CD4-positive, alpha-beta T cell treated with Interleukin-1 beta for 1 hour (primary cell): Measurements from ENCODE around the gene ENO1.

Experiments
- DNase-seq, 2 donors: peaks; one replicate each; pipeline ENCODE4 v3.0.0-alpha.2; 2020 to 2022

Gene ENO1

GRCh38 chr1:8870616-8871538 lies 7.6 kb downstream of the ENO1 start:
- peak in 1 of 2 donors; percentile 47 for DNase-seq

GRCh38 chr1:8870103-8870502 lies 8.4 kb downstream of the ENO1 start:
- DNase-seq = no peak

GRCh38 chr1:8867878-8868567 lies 10.5 kb downstream of the ENO1 start:
- DNase-seq = no peak

- no peak for DNase-seq
Measured at GRCh38 chr1:8866792-8867415, 11.6 kb downstream of the ENO1 start.

- no peak for DNase-seq
Measured at GRCh38 chr1:8866173-8866791, 12.2 kb downstream of the ENO1 start.

GRCh38 chr1:8864713-8865344 lies 13.7 kb downstream of the ENO1 start:
- no peak for DNase-seq

GRCh38 chr1:8863794-8864233 lies 14.7 kb downstream of the ENO1 start:
- no peak for DNase-seq

GRCh38 chr1:8863138-8863537 lies 15.3 kb downstream of the ENO1 start:
- no peak for DNase-seq

GRCh38 chr1:8862528-8862927 lies 16.0 kb downstream of the ENO1 start:
- peak; percentile 27 to 57 for DNase-seq

GRCh38 chr1:8860738-8861516 lies 17.6 kb downstream of the ENO1 start:
- no peak for DNase-seq

- peak; percentile 47 to 71 for DNase-seq
Measured at GRCh38 chr1:8858888-8859706, 19.4 kb downstream of the ENO1 start.

GRCh38 chr1:8858112-8858668 lies 20.3 kb downstream of the ENO1 start:
- no peak for DNase-seq

- DNase-seq = no peak
Measured at GRCh38 chr1:8856689-8857412, 21.6 kb downstream of the ENO1 start.

GRCh38 chr1:8854240-8854639 lies 24.2 kb downstream of the ENO1 start:
- DNase-seq = no peak

GRCh38 chr1:8851060-8851459 lies 27.4 kb downstream of the ENO1 start:
- DNase-seq = no peak

- DNase-seq = peak; percentile 71 to 73
Measured at GRCh38 chr1:8848663-8849386, 29.7 kb downstream of the ENO1 start.

- DNase-seq = no peak
Measured at GRCh38 chr1:8847990-8848389, 30.5 kb downstream of the ENO1 start.

GRCh38 chr1:8846263-8846662 lies 32.2 kb downstream of the ENO1 start:
- no peak for DNase-seq
